ENCODE results near the gene RBM33. TPM values are rescaled to one million over a fixed set of nuclear protein-coding genes. Genes with fewer than 3 reads are reported as not detected.

The RBM33 gene
- total and polyA plus RNA-seq, 2 of the 8 experiments (the other 6 are each of a cell fraction or from before 2014, with no cell fraction given): 16.5 to 64.6 TPM

DNA sequence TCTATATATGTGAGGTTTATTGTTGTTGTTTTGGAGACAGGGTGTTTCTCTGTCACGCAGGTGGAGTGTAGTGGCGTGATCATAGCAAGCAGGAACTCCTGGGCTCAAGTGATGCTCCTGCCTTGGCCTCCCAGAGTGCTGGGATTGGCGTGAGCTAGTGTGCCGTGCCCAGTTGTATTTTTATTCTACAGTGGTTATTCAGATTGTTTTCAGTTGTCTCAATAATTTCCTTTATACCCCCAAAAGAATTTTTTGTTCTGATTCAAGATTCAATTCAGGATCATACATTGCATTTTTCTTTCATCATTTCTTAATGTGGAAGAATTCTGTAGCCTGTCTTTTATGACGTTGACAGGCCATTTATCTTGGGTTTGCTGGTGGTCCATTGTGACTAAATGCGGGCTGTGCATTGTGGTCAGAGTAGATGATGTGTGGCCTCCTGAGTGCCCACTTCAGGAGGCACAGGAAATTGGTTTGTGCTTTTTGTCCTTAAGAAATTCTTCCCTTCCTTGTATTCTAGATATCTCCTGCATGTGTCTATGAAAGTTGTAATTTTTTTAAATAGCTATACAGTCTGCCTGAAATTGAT is 22.9 kb downstream of the RBM33 start:
- Histone ChIP-seq H3K14ac (ENCODE audit: insufficient read length) (no peak overlapping the region), H3K56ac (replicated peaks; ENCODE audit: insufficient read length, low read depth, low read length) (no peak overlapping the region), H3K18ac (ENCODE audit: extremely low read depth, low read length) (no peak overlapping the region), H2BK120ac (replicated peaks; ENCODE audit: low read depth, low read length) (no peak overlapping the region), H3K79me2 (ENCODE audit: control insufficient read depth in 1 of 2, insufficient read depth in 2 of 2, low read length in 2 of 2) (peaks cover 17 to 99% of the 10 kb centered on the region in 2 experiments), H3K4ac (replicated peaks; ENCODE audit: insufficient read length, low read depth, low read length) (no peak overlapping the region), H3K23ac (ENCODE audit: insufficient read length) (no peak overlapping the region), H4K91ac (replicated peaks; ENCODE audit: insufficient read length, low read length) (no peak overlapping the region), H2BK20ac (ENCODE audit: low read length) (no peak overlapping the region), H3K4me2 (ENCODE audit: insufficient read depth in 1 of 2, low read depth in 2 of 2, low read length in 2 of 2) (no peak overlapping the region), H3K27me3 (replicated peaks in 1 of 4; ENCODE audit: control insufficient read depth in 3 of 4, extremely low read depth in 1 of 4, insufficient read depth in 3 of 4, low read length in 3 of 4) (no peaks in the 10 kb centered on the region), H2AK5ac (ENCODE audit: low read depth, low read length) (no peak overlapping the region), H3K79me1 (ENCODE audit: low read depth, low read length) (peaks cover 12% of the 10 kb centered on the region), H2AFZ (ENCODE audit: low read length) (no peak overlapping the region), H3K4me1 (replicated peaks in 1 of 4; ENCODE audit: control insufficient read depth in 3 of 4, insufficient read depth in 4 of 4, low read length in 3 of 4) (peaks cover 0 to 4% (median 4%) of the 10 kb centered on the region in 4 experiments; a peak in 4 of 7 replicates), H4K8ac (ENCODE audit: extremely low read depth, insufficient read depth, low read length) (no peak overlapping the region), H3K23me2 (ENCODE audit: low read depth, low read length) (no peaks in the 10 kb centered on the region), H3K27ac (ENCODE audit: low read depth, low read length) (no peak overlapping the region), H4K5ac (ENCODE audit: insufficient read length, low read depth, low read length) (no peak overlapping the region), H3K9ac (replicated peaks in 1 of 4; ENCODE audit: extremely low read depth in 1 of 4, low read depth in 3 of 4, low read length in 3 of 4) (no peak overlapping the region), H3K4me3 (ENCODE audit: extremely low read depth in 1 of 4, insufficient read depth in 2 of 4, low read depth in 3 of 4, low read length in 4 of 4) (no peak overlapping the region), H2BK12ac (ENCODE audit: low read depth, low read length) (no peak overlapping the region), H2BK15ac (ENCODE audit: low read length) (no peak overlapping the region), H3K36me3 (ENCODE audit: control insufficient read depth in 2 of 4, insufficient read depth in 4 of 4, low read length in 3 of 4) (peaks cover 0 to 3% (median 0%) of the 10 kb centered on the region in 4 experiments; a peak in 1 of 8 replicates), H3K9me3 (ENCODE audit: insufficient read depth in 2 of 2, low read depth in 1 of 2, low read length in 1 of 2) (no peaks in the 10 kb centered on the region), H2BK5ac (ENCODE audit: low read depth, low read length) (no peak overlapping the region), H4K20me1 (replicated peaks in 1 of 2; ENCODE audit: control insufficient read depth in 1 of 2, insufficient read depth in 2 of 2, low read length in 2 of 2) (peaks cover 20 to 21% of the 10 kb centered on the region in 2 experiments)
- ChIA-PET POLR2A (ENCODE audit: partially characterized antibody) (interaction anchor here (0.6 to 1.4 kb wide), 2 partner anchors 23 to 74 kb away, joined by 3 to 4 read pairs; partner anchors contain the start of gene RBM33), CTCF (ENCODE audit: partially characterized antibody) (interaction anchor here (1.1 kb wide), 1 partner anchor 69 kb away, joined by 4 read pairs; no protein-coding TSS in a partner anchor)
- DNase-seq (ENCODE audit: low read depth in 1 of 2, low spot score in 2 of 2) (no peak), FAIRE-seq (no peak)
- TF ChIP-seq BACH1 (IDR thresholded peaks at IDR 0.05; ENCODE audit: low read length): no peak
- TF ChIP-seq SRF (IDR thresholded peaks at IDR 0.05; ENCODE audit: low read depth, low read length): no peak
- no peak for TF ChIP-seq CEBPB (IDR thresholded peaks at IDR 0.05; ENCODE audit: low read depth, low read length)
- no peak for TF ChIP-seq CTCF (IDR thresholded peaks at IDR 0.05; ENCODE audit: control extremely low read depth in 1 of 3, insufficient read depth in 1 of 3, low read depth in 1 of 3, low read length in 3 of 3)
- TF ChIP-seq ZNF274 (IDR thresholded peaks at IDR 0.05; ENCODE audit: borderline replicate concordance, extremely low read depth, low read length): no peak
- TF ChIP-seq BRCA1 (IDR thresholded peaks at IDR 0.05; ENCODE audit: low read depth, low read length): no peak
- TF ChIP-seq POLR2AphosphoS5 (IDR thresholded peaks at IDR 0.05; ENCODE audit: low read depth, low read length): no peak
- no peak for TF ChIP-seq RXRA (IDR thresholded peaks at IDR 0.05; ENCODE audit: insufficient read depth, low read depth, low read length)
- no peak for TF ChIP-seq EP300 (IDR thresholded peaks at IDR 0.05; ENCODE audit: borderline replicate concordance in 1 of 2, low read depth in 2 of 2, low read length in 2 of 2)
- 89% methylated on average over 6 of the region's 6 CpGs; no CpG with 5 or more reads in 1 of the 2 experiments for WGBS, 2 experiments (ENCODE audit: extremely low coverage in 1 of 2, insufficient coverage in 1 of 2, insufficient read length in 1 of 2, insufficient replicate concordance in 2 of 2, low coverage in 1 of 2, low lambda C conversion rate in 2 of 2, missing lambda C conversion rate in 1 of 2)
